Hepatocyte (in vitro differentiated cells): ENCODE measurements around the gene CACHD1. TPM values are rescaled to one million over a fixed set of nuclear protein-coding genes. Genes with fewer than 3 reads are reported as not detected.

Source experiments
- DNase-seq: peaks from one replicate; pipeline ENCODE4 v3.0.0-alpha.2; 2016; ENCODE audit warnings: low spot score
- H2AFZ ChIP-seq: fragments of 200-600 bp; sonication (generic); 2 replicates; pipeline ENCODE4 v1.6.0; 2016; ENCODE audit warnings: antibody characterized with exemption, mild to moderate bottlenecking
- H3K27ac ChIP-seq: fragments of 200-600 bp; sonication (generic); 2 replicates; pipeline ENCODE4 v1.5.1; 2016; ENCODE audit warnings: mild to moderate bottlenecking
- H3K27me3 ChIP-seq: fragments of 200-600 bp; sonication (generic); 2 replicates; pipeline ENCODE4 v1.6.1; 2016
- H3K36me3 ChIP-seq: fragments of 200-600 bp; sonication (generic); replicated peaks from 2 replicates; pipeline ENCODE4 v1.5.1; 2016; ENCODE audit warnings: low read depth; ENCODE audit not compliant: insufficient read depth
- H3K4me1 ChIP-seq: fragments of 200-600 bp; sonication (generic); 2 replicates; pipeline ENCODE4 v1.5.1; 2016; ENCODE audit warnings: mild to moderate bottlenecking, moderate library complexity; ENCODE audit not compliant: insufficient read depth
- H3K4me2 ChIP-seq: fragments of 200-600 bp; sonication (generic); 2 replicates; pipeline ENCODE4 v1.6.0; 2016
- H3K4me3 ChIP-seq: fragments of 200-600 bp; sonication (generic); 2 replicates; pipeline ENCODE4 v1.5.1; 2016; ENCODE audit warnings: mild to moderate bottlenecking
- H3K79me2 ChIP-seq: fragments of 200-600 bp; sonication (generic); 2 replicates; pipeline ENCODE4 v1.6.0; 2017; ENCODE audit warnings: mild to moderate bottlenecking
- H3K9me2 ChIP-seq: fragments of 200-600 bp; sonication (generic); replicated peaks from 2 replicates; pipeline ENCODE4 v1.6.0; 2017; ENCODE audit warnings: mild to moderate bottlenecking; ENCODE audit not compliant: insufficient read depth
- H3K9me3 ChIP-seq: fragments of 200-600 bp; sonication (generic); 2 replicates; pipeline ENCODE4 v1.5.1; 2016; ENCODE audit warnings: low read depth, mild to moderate bottlenecking
- H4K20me1 ChIP-seq: fragments of 200-600 bp; sonication (generic); 2 replicates; pipeline ENCODE4 v1.6.0; 2016; ENCODE audit warnings: mild to moderate bottlenecking; ENCODE audit not compliant: insufficient read depth, poor library complexity, severe bottlenecking
- EZH2 ChIP-seq: fragments of 200-600 bp; sonication (generic); IDR thresholded peaks from 2 replicates; pipeline ENCODE4 v1.6.1; 2016; ENCODE audit warnings: antibody characterized with exemption, mild to moderate bottlenecking, borderline replicate concordance
- EZH2phosphoT487 ChIP-seq: fragments of 200-600 bp; sonication (generic); IDR thresholded peaks from one replicate; pipeline ENCODE4 v1.6.1; 2018; ENCODE audit warnings: antibody characterized with exemption, mild to moderate bottlenecking, low read depth, moderate library complexity; ENCODE audit not compliant: unreplicated experiment, severe bottlenecking
- WGBS: methylation state at CpG from one replicate; pipeline ENCODE4 v1.1.6; 2016; ENCODE audit warnings: low lambda C conversion rate; ENCODE audit errors: missing lambda C conversion rate; 5-methylcytosine and 5-hydroxymethylcytosine counted together
- polyA plus RNA-seq: library from polyadenylated mRNA; unstranded; fragments of >200 nt; fragmentation: Nextera tagmentation; extraction: Ambion mirVana; gene quantifications from 2 replicates; pipeline ENCODE4 v1.2.1, GENCODE V29; 2016
- total RNA-seq: library from RNA; depleted of rRNA; stranded (reverse); fragments of >200 nt; gene quantifications from 2 replicates; pipeline ENCODE4 v1.2.3, GENCODE V29; 2014
- TF ChIP-seq, protein P1 (sequence below): fragments of 200-600 bp; sonication (generic); IDR thresholded peaks from 2 replicates; pipeline ENCODE4 v1.5.1; 2016; ENCODE audit warnings: antibody characterized with exemption, mild to moderate bottlenecking; ENCODE audit not compliant: poor library complexity

CACHD1 gene
- total and polyA plus RNA-seq, 2 experiments from 2014 or later, result 23.8 to 39.7 TPM

DNA sequence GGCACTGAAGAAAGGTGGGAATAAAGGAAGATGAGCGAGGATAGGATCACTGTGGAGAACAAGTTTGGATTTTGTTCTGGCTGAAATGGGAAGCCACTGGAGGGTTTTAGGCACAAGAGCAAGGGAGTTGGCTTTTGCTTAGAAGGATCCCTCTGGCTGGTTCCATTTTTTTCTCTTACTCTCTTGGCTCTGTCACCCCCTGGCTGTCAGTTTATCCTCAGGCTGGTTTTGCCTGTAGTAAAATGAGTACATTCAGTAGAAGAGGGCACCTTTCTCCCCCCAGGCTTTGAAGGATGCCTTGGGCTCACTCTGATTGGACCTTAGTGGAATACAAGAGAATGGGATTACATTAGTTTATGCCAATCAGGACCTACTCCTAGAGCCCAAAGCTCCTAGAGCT is 17.1 kb downstream of the CACHD1 start:
- H3K79me2 ChIP-seq, result peaks cover 98% of the 10 kb centered on the region
- WGBS, result 95% methylated on average over 1 of the region's 1 CpG

DNA sequence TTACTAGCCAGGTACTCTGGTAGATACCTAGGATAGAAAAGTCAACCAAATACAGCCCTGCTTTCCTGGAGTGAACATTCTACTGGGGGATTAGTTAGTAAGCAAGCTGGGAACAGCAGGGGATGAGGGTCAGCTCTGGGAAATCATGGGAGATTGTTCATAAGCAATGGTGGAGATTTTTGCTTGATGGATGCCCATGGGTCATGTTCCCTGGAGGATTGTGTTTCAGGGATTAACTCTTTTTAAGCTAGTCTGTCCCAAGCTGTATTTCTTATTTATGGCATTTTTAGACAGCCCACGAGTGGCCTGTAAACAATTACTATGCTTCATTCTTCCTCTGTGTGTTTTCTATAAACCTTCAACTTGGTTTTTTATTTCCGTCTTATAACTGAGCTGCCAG is 18.9 kb downstream of the CACHD1 start:
- H2AFZ ChIP-seq, result no peak overlapping the region
- H3K9me2 ChIP-seq, result no peaks in the 10 kb centered on the region
- H3K4me2 ChIP-seq, result peak overlapping the region; percentile 53
- H3K79me2 ChIP-seq, result peaks cover 98% of the 10 kb centered on the region
- peaks cover 4% of the 10 kb centered on the region for H4K20me1 ChIP-seq
- no peaks in the 10 kb centered on the region for H3K27me3 ChIP-seq
- no peaks in the 10 kb centered on the region for H3K36me3 ChIP-seq
- no peak for DNase-seq
- H3K4me1 ChIP-seq, result peaks cover 18% of the 10 kb centered on the region
- WGBS, result 47% methylated on average over 2 of the region's 2 CpGs
- peak overlapping the region; percentile 82 for H3K27ac ChIP-seq
- TF ChIP-seq EZH2 (no peak), EZH2phosphoT487 (no peak)
- TF ChIP-seq, protein P1, sequence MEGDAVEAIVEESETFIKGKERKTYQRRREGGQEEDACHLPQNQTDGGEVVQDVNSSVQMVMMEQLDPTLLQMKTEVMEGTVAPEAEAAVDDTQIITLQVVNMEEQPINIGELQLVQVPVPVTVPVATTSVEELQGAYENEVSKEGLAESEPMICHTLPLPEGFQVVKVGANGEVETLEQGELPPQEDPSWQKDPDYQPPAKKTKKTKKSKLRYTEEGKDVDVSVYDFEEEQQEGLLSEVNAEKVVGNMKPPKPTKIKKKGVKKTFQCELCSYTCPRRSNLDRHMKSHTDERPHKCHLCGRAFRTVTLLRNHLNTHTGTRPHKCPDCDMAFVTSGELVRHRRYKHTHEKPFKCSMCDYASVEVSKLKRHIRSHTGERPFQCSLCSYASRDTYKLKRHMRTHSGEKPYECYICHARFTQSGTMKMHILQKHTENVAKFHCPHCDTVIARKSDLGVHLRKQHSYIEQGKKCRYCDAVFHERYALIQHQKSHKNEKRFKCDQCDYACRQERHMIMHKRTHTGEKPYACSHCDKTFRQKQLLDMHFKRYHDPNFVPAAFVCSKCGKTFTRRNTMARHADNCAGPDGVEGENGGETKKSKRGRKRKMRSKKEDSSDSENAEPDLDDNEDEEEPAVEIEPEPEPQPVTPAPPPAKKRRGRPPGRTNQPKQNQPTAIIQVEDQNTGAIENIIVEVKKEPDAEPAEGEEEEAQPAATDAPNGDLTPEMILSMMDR, result no peak
- H3K4me3 ChIP-seq, result no peak overlapping the region
- H3K9me3 ChIP-seq, result no peaks in the 10 kb centered on the region

More for the DNA sequence above, 17.1 kb downstream of the CACHD1 start:
- no peaks in the 10 kb centered on the region for H3K9me2 ChIP-seq
- no peak overlapping the region for H3K4me3 ChIP-seq
- no peaks in the 10 kb centered on the region for H3K36me3 ChIP-seq
- H4K20me1 ChIP-seq, result no peaks in the 10 kb centered on the region
- H2AFZ ChIP-seq, result no peak overlapping the region
- DNase-seq, result no peak
- peaks cover 36% of the 10 kb centered on the region for H3K4me1 ChIP-seq
- TF ChIP-seq, protein P1, result peak; percentile 14
- TF ChIP-seq EZH2phosphoT487, result no peak
- H3K4me2 ChIP-seq, result no peak overlapping the region
- no peaks in the 10 kb centered on the region for H3K9me3 ChIP-seq
- no peaks in the 10 kb centered on the region for H3K27me3 ChIP-seq
- no peak overlapping the region for H3K27ac ChIP-seq

DNA sequence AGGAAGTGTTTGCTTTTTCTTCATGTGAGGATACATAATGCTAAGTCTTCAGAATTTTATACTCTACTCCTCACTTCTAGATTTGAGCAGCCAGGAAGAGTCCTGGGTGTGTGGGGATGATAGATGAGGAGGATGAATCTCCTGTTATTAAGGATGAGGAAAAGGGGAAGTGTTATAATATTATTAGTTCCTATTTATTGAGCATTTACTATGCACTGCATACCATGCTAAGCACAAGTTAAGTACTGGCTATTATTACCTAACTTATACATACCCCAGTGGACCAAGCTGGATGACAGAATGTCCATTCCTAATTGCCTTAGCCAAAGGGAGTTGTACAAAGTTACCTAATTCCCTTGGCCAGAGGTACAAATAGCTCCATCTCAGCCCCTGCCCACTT is 19.8 kb downstream of the CACHD1 start:
- no peaks in the 10 kb centered on the region for H3K36me3 ChIP-seq
- H3K27me3 ChIP-seq, result no peaks in the 10 kb centered on the region
- no peak overlapping the region for H3K4me3 ChIP-seq
- peaks cover 12% of the 10 kb centered on the region for H4K20me1 ChIP-seq
- peak overlapping the region; percentile 53 for H3K4me2 ChIP-seq
- peaks cover 22% of the 10 kb centered on the region for H3K4me1 ChIP-seq
- H3K9me3 ChIP-seq, result no peaks in the 10 kb centered on the region
- H2AFZ ChIP-seq, result no peak overlapping the region
- TF ChIP-seq EZH2phosphoT487, result no peak
- TF ChIP-seq, protein P1, result no peak
- TF ChIP-seq EZH2, result no peak
- no peak for DNase-seq
- H3K79me2 ChIP-seq, result peaks cover 98% of the 10 kb centered on the region
- H3K9me2 ChIP-seq, result no peaks in the 10 kb centered on the region
- peak overlapping the region; percentile 82 for H3K27ac ChIP-seq

DNA sequence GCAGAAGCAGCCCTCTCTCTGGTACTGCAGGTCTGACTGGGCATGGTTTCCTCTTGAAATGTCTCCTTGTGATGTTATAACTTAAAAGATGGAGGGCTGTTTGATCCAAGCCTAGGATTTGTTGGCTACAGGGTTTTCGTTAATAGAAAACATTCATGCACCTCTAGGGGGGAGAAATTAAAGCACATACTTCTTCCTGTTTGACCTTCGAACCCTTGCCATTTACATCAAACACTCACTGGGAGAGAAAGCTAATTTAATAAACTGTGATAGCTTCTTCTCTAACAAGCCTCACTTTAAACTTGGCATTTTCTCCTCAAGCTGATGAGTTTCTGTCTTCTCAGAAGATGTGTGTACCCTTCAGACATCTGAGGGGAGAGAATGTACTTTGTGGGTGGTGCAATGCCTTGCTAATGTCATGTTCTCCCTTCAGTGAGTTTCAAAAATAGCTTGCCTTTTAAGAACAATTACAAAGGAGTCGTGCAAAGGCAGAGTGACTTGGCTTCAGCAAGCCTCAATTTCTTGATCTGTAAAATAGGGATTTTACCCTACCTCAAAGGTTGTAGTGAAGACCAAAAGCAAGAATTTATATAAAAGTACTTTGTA is 20.4 kb downstream of the CACHD1 start:
- Histone ChIP-seq H2AFZ (no peak overlapping the region), H3K4me1 (peaks cover 28% of the 10 kb centered on the region), H3K9me3 (no peaks in the 10 kb centered on the region), H3K27ac (peak overlapping the region; percentile 82), H3K4me3 (no peak overlapping the region), H3K9me2 (no peaks in the 10 kb centered on the region), H3K27me3 (no peaks in the 10 kb centered on the region), H4K20me1 (peaks cover 12% of the 10 kb centered on the region), H3K4me2 (peak overlapping the region; percentile 53), H3K79me2 (peaks cover 98% of the 10 kb centered on the region), H3K36me3 (no peaks in the 10 kb centered on the region)
- WGBS, result 42% methylated on average over 3 of the region's 3 CpGs
- TF ChIP-seq EZH2 (no peak), EZH2phosphoT487 (no peak)
- TF ChIP-seq, protein P1, result peak; percentile 8
- no peak for DNase-seq
